ENCODE data around the gene CRIP2.

CRIP2 gene

GRCh38 chr14:105430565-105430964 lies 44.1 kb upstream of the CRIP2 start:
- Histone ChIP-seq H3K27me3 (ENCODE audit: insufficient read depth, insufficient read length) (no peaks in the 10 kb centered on the region), H3K4me3 (ENCODE audit: insufficient read length, low read depth) (no peak overlapping the region), H3K36me3 (ENCODE audit: insufficient read depth, insufficient read length, low read length) (peaks cover 37% of the 10 kb centered on the region), H3K9ac (ENCODE audit: insufficient read length, low read depth) (no peak overlapping the region), H3K9me3 (ENCODE audit: insufficient read depth, low read length) (no peaks in the 10 kb centered on the region), H3K4me1 (ENCODE audit: insufficient read depth, insufficient read length) (no peaks in the 10 kb centered on the region)
- DNase-seq (ENCODE audit: low read depth, low spot score): no peak
- TF ChIP-seq ZNF274 (IDR thresholded peaks at IDR 0.05; ENCODE audit: low read depth, low read length) (no peak), SUZ12 (IDR thresholded peaks at IDR 0.05; ENCODE audit: extremely low read depth, insufficient read depth, insufficient read length) (no peak), YY1 (IDR thresholded peaks at IDR 0.05; ENCODE audit: insufficient read depth, insufficient read length) (no peak)

- no peak for DNase-seq (ENCODE audit: low read depth, low spot score)
- Histone ChIP-seq H3K27me3 (ENCODE audit: insufficient read depth, insufficient read length) (no peaks in the 10 kb centered on the region), H3K9me3 (ENCODE audit: insufficient read depth, low read length) (no peaks in the 10 kb centered on the region), H3K36me3 (ENCODE audit: insufficient read depth, insufficient read length, low read length) (peaks cover 34% of the 10 kb centered on the region), H3K9ac (ENCODE audit: insufficient read length, low read depth) (no peak overlapping the region), H3K4me1 (ENCODE audit: insufficient read depth, insufficient read length) (no peaks in the 10 kb centered on the region), H3K4me3 (ENCODE audit: insufficient read length, low read depth) (no peak overlapping the region)
- TF ChIP-seq YY1 (IDR thresholded peaks at IDR 0.05; ENCODE audit: insufficient read depth, insufficient read length): no peak
- TF ChIP-seq SUZ12 (IDR thresholded peaks at IDR 0.05; ENCODE audit: extremely low read depth, insufficient read depth, insufficient read length): no peak
- no peak for TF ChIP-seq ZNF274 (IDR thresholded peaks at IDR 0.05; ENCODE audit: low read depth, low read length)
These were observed 43.4 kb upstream of the CRIP2 start for GRCh38 chr14:105431256-105431655.

GRCh38 chr14:105432657-105433056 lies 42.0 kb upstream of the CRIP2 start:
- no peak overlapping the region for H3K4me3 ChIP-seq (ENCODE audit: insufficient read length, low read depth)
- TF ChIP-seq ZNF274 (IDR thresholded peaks at IDR 0.05; ENCODE audit: low read depth, low read length) (no peak), YY1 (IDR thresholded peaks at IDR 0.05; ENCODE audit: insufficient read depth, insufficient read length) (no peak), SUZ12 (IDR thresholded peaks at IDR 0.05; ENCODE audit: extremely low read depth, insufficient read depth, insufficient read length) (no peak)
- H3K9ac ChIP-seq (ENCODE audit: insufficient read length, low read depth): no peak overlapping the region
- no peaks in the 10 kb centered on the region for H3K4me1 ChIP-seq (ENCODE audit: insufficient read depth, insufficient read length)
- no peak for DNase-seq (ENCODE audit: low read depth, low spot score)
- H3K36me3 ChIP-seq (ENCODE audit: insufficient read depth, insufficient read length, low read length): peaks cover 35% of the 10 kb centered on the region
- H3K9me3 ChIP-seq (ENCODE audit: insufficient read depth, low read length): no peaks in the 10 kb centered on the region
- no peaks in the 10 kb centered on the region for H3K27me3 ChIP-seq (ENCODE audit: insufficient read depth, insufficient read length)

GRCh38 chr14:105433161-105433605 lies 41.4 kb upstream of the CRIP2 start:
- Histone ChIP-seq H3K9ac (ENCODE audit: insufficient read length, low read depth) (no peak overlapping the region), H3K4me1 (ENCODE audit: insufficient read depth, insufficient read length) (no peaks in the 10 kb centered on the region), H3K9me3 (ENCODE audit: insufficient read depth, low read length) (no peaks in the 10 kb centered on the region), H3K4me3 (ENCODE audit: insufficient read length, low read depth) (no peak overlapping the region), H3K36me3 (ENCODE audit: insufficient read depth, insufficient read length, low read length) (peaks cover 40% of the 10 kb centered on the region), H3K27me3 (ENCODE audit: insufficient read depth, insufficient read length) (no peaks in the 10 kb centered on the region)
- no peak for TF ChIP-seq SUZ12 (IDR thresholded peaks at IDR 0.05; ENCODE audit: extremely low read depth, insufficient read depth, insufficient read length)
- no peak for TF ChIP-seq YY1 (IDR thresholded peaks at IDR 0.05; ENCODE audit: insufficient read depth, insufficient read length)
- TF ChIP-seq ZNF274 (IDR thresholded peaks at IDR 0.05; ENCODE audit: low read depth, low read length): no peak
- no peak for DNase-seq (ENCODE audit: low read depth, low spot score)

- H3K4me3 ChIP-seq (ENCODE audit: insufficient read length, low read depth): no peak overlapping the region
- H3K4me1 ChIP-seq (ENCODE audit: insufficient read depth, insufficient read length): no peaks in the 10 kb centered on the region
- no peak overlapping the region for H3K9ac ChIP-seq (ENCODE audit: insufficient read length, low read depth)
- no peaks in the 10 kb centered on the region for H3K9me3 ChIP-seq (ENCODE audit: insufficient read depth, low read length)
- TF ChIP-seq ZNF274 (IDR thresholded peaks at IDR 0.05; ENCODE audit: low read depth, low read length) (no peak), YY1 (IDR thresholded peaks at IDR 0.05; ENCODE audit: insufficient read depth, insufficient read length) (no peak), SUZ12 (IDR thresholded peaks at IDR 0.05; ENCODE audit: extremely low read depth, insufficient read depth, insufficient read length) (no peak)
- DNase-seq (ENCODE audit: low read depth, low spot score): no peak
- H3K27me3 ChIP-seq (ENCODE audit: insufficient read depth, insufficient read length): no peaks in the 10 kb centered on the region
- H3K36me3 ChIP-seq (ENCODE audit: insufficient read depth, insufficient read length, low read length): peaks cover 55% of the 10 kb centered on the region
These were observed 38.2 kb upstream of the CRIP2 start for GRCh38 chr14:105436402-105436801.

- TF ChIP-seq YY1 (IDR thresholded peaks at IDR 0.05; ENCODE audit: insufficient read depth, insufficient read length) (no peak), SUZ12 (IDR thresholded peaks at IDR 0.05; ENCODE audit: extremely low read depth, insufficient read depth, insufficient read length) (no peak), ZNF274 (IDR thresholded peaks at IDR 0.05; ENCODE audit: low read depth, low read length) (no peak)
- no peaks in the 10 kb centered on the region for H3K4me1 ChIP-seq (ENCODE audit: insufficient read depth, insufficient read length)
- no peak overlapping the region for H3K9ac ChIP-seq (ENCODE audit: insufficient read length, low read depth)
- peaks cover 58% of the 10 kb centered on the region for H3K36me3 ChIP-seq (ENCODE audit: insufficient read depth, insufficient read length, low read length)
- no peak for DNase-seq (ENCODE audit: low read depth, low spot score)
- no peaks in the 10 kb centered on the region for H3K9me3 ChIP-seq (ENCODE audit: insufficient read depth, low read length)
- H3K27me3 ChIP-seq (ENCODE audit: insufficient read depth, insufficient read length): no peaks in the 10 kb centered on the region
- no peak overlapping the region for H3K4me3 ChIP-seq (ENCODE audit: insufficient read length, low read depth)
These were observed 37.5 kb upstream of the CRIP2 start for GRCh38 chr14:105436891-105437722.

- H3K9ac ChIP-seq (ENCODE audit: insufficient read length, low read depth): no peak overlapping the region
- DNase-seq (ENCODE audit: low read depth, low spot score): no peak
These were observed 36.7 kb upstream of the CRIP2 start for GRCh38 chr14:105437723-105438500.

More at GRCh38 chr14:105437723-105438500, 36.7 kb upstream of the CRIP2 start:
- TF ChIP-seq ZNF274 (IDR thresholded peaks at IDR 0.05; ENCODE audit: low read depth, low read length) (no peak), SUZ12 (IDR thresholded peaks at IDR 0.05; ENCODE audit: extremely low read depth, insufficient read depth, insufficient read length) (no peak)
- H3K9me3 ChIP-seq (ENCODE audit: insufficient read depth, low read length): no peaks in the 10 kb centered on the region
- H3K4me3 ChIP-seq (ENCODE audit: insufficient read length, low read depth): no peak overlapping the region
- H3K36me3 ChIP-seq (ENCODE audit: insufficient read depth, insufficient read length, low read length): peaks cover 64% of the 10 kb centered on the region
- H3K27me3 ChIP-seq (ENCODE audit: insufficient read depth, insufficient read length): no peaks in the 10 kb centered on the region
- no peaks in the 10 kb centered on the region for H3K4me1 ChIP-seq (ENCODE audit: insufficient read depth, insufficient read length)

Measured in NT2/D1 (cell line).